Esophagus mucosa (tissue), 1 donor: ENCODE data around the gene GJC1. TPM values are rescaled to one million over a fixed set of nuclear protein-coding genes. Genes with fewer than 3 reads are reported as not detected.

Experiments used
- ATAC-seq: fragments of 200-7000 bp; cut with Tn5 transposase; one replicate; pipeline ENCODE4 v1.9.1; 2020
- total RNA-seq: library from RNA; stranded (reverse); gene quantifications from one replicate; pipeline ENCODE4 v1.2.4, GENCODE V29; 2023
- donor health status: DM: yes; HTN: yes; CAD: no.

Gene GJC1
- 1.4 TPM for total RNA-seq

- ATAC-seq, result peak; percentile 38
These were observed at the start of gene GJC1 for GRCh38 chr17:44829523-44830358. Gene GJC1, minus strand, starts transcription at chr17:44830287. Its CDS starts 24,470 bp downstream, at chr17:44805817.

- ATAC-seq, result no peak
These were observed 49.3 kb upstream of the GJC1 start for GRCh38 chr17:44879376-44879775.

- ATAC-seq, result no peak
These were observed 48.6 kb upstream of the GJC1 start for GRCh38 chr17:44878627-44879221.

GRCh38 chr17:44877121-44877520 is 47.0 kb upstream of the GJC1 start:
- no peak for ATAC-seq

- no peak for ATAC-seq
These were observed 45.7 kb upstream of the GJC1 start for GRCh38 chr17:44875761-44876160.

- no peak for ATAC-seq
These were observed 42.2 kb upstream of the GJC1 start for GRCh38 chr17:44872131-44872768.

- no peak for ATAC-seq
These were observed 41.5 kb upstream of the GJC1 start for GRCh38 chr17:44871556-44871955.

- ATAC-seq, result no peak
These were observed 37.8 kb upstream of the GJC1 start for GRCh38 chr17:44867841-44868240.

- ATAC-seq, result no peak
These were observed 35.8 kb upstream of the GJC1 start for GRCh38 chr17:44865931-44866330.

- ATAC-seq, result peak; percentile 69
These were observed 35.2 kb upstream of the GJC1 start for GRCh38 chr17:44865231-44865660.

GRCh38 chr17:44864831-44865230 is 34.7 kb upstream of the GJC1 start:
- ATAC-seq, result peak; percentile 16

- ATAC-seq, result no peak
These were observed 33.2 kb upstream of the GJC1 start for GRCh38 chr17:44863061-44863918.

- ATAC-seq, result no peak
These were observed 32.3 kb upstream of the GJC1 start for GRCh38 chr17:44862278-44862914.

GRCh38 chr17:44859701-44860100 is 29.6 kb upstream of the GJC1 start:
- ATAC-seq, result no peak

GRCh38 chr17:44854192-44854591 is 24.1 kb upstream of the GJC1 start:
- no peak for ATAC-seq

- ATAC-seq, result no peak
These were observed 20.5 kb upstream of the GJC1 start for GRCh38 chr17:44850612-44851011.

GRCh38 chr17:44850025-44850424 is 19.9 kb upstream of the GJC1 start:
- ATAC-seq, result no peak

GRCh38 chr17:44848961-44849489 is 18.9 kb upstream of the GJC1 start:
- ATAC-seq, result no peak

GRCh38 chr17:44848257-44848795 is 18.2 kb upstream of the GJC1 start:
- no peak for ATAC-seq

- no peak for ATAC-seq
These were observed 17.5 kb upstream of the GJC1 start, which contains the start of gene HIGD1B for GRCh38 chr17:44847586-44847985. Gene HIGD1B, plus strand, starts transcription at chr17:44847883. Its CDS starts 270 bp downstream, at chr17:44848153.

GRCh38 chr17:44846206-44846605 is 16.1 kb upstream of the GJC1 start:
- no peak for ATAC-seq
